Activated CD8-positive, alpha-beta memory T cell treated with anti-CD3 and anti-CD28 coated beads for 48 hours (primary cell): ENCODE data around the gene SLC25A47.
"Not testable (repeated sequence)": the region's sequence is repeated elsewhere in the genome, so short reads cannot be mapped to it uniquely, and the experiment has no call there.

Experiments used
- DNase-seq, 3 experiments: peaks; one replicate each; pipeline ENCODE4 v3.0.0-alpha.2; 2020; ENCODE audit warnings: low read depth in 2 of 3, low spot score in 2 of 3

Gene SLC25A47, protein sequence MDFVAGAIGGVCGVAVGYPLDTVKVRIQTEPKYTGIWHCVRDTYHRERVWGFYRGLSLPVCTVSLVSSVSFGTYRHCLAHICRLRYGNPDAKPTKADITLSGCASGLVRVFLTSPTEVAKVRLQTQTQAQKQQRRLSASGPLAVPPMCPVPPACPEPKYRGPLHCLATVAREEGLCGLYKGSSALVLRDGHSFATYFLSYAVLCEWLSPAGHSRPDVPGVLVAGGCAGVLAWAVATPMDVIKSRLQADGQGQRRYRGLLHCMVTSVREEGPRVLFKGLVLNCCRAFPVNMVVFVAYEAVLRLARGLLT

DNA sequence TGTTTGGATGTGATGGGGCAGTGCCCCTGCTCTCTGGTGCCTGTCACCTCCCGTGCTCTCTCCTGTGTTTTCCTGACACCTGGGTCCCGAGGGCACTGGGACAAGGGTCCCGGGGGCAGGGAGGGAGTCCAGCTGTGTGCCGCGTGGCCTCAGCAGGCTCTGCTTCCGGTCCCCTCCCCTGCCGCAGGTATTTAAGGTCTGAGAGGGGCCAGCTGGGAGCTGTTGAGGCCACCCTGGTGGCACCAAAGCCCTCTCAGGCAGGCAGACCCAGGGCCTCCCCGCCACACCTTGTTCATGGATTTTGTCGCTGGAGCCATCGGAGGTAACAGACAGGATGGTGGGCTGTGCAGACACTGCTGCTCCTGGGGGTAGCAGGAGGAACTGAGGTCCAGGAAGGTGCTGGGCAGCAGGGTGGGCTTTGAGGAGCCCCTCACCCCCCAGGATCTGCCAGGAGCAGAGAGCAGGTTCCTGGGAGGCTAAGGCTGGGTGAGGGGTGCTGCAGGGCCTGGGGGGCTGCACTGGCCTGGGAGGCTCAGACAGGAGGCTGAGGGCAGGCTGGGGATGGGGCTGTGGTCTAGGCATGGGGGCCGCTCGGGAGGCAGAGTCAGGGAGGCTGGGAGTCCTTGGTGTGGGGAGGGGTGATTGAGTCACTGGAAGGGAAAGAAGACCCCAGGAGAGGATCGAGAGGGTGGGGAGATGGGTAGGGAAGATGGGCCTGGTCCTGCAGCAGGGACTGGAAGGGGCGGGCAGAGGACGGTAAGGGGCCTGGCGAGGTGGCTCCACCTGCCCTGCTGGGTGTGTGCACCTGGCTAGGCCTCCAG lies at the start of gene SLC25A47:
Gene SLC25A47, plus strand, starts transcription at position 219 of the 821 bp plus-strand sequence. Its CDS starts 76 bp downstream, at position 295.
- DNase-seq, result no peak

DNA sequence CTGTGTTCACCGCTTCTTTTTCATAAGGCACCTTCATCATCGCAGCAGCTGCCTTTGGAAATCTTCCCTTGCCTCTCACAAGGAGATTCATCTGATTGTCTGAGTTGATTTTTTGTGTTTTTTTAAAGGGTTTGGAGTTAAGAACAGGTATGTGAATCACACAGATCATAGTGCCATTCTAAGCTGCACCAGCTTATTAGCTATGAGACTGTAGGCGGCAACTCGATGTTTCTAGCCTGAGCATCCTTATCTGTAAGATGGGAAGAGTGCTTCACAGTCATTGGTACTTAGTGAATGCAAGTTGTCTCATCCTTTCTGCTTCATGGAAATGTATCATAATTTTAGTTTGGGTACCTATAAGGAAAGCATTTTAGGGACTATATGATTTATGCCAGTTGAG lies 48.9 kb upstream of the SLC25A47 start:
- no peak for DNase-seq

DNA sequence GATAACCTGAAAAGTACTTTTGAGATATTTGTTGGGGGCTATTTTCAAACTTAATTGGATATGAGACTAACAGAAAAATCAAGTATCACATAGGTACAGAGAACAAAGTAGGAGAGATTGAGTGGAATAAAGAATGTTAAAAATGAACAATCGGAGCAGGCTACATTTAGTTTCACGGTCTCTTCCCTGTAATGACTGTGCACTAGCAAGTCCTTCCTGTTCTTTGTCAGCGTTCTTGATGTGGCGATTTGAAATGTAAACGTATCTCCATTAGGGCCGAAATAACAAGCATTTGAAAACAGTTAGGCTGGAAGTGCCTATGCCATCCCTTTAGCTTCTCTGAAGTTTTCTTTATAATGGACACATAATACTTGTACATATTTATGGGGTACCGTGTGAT lies 47.9 kb upstream of the SLC25A47 start:
- no peak for DNase-seq

DNA sequence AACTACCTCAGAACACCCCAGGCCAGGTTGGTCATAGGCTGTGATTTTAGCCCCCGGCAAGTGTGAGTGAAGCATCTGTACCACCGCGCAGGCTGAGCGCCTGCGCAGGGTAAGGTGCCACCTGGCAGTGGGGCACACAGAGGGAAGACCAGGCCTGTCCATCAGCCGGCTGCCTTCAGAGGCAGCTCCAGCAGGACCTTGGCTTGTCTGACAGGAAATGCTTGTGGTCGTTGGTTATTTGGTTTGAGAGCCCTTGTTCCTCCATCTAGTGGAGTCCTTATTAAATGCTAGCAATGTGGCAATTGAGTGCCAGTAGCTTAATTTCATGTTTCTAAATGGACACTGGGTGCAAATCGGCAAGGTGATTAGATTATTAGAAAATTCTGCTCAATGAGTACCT lies 44.4 kb upstream of the SLC25A47 start:
- DNase-seq, result no peak

DNA sequence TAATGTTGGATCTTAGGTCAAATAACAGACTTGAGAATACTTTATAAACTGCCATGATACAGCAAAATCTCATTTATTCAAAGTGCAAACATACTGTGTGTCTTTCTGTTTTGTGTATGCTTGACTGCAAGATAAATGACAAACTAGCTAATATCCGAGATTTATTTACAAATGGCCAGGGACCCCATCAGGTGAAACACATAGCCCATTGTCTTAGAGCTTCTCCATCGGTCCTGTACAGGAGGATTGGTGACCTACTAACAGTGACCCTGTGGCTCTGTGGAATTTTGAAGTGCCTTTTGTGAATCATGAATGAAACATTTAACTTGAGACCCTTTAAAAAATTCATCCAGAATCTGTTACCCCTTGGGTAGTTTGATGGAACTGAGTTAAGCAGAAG lies 44.0 kb upstream of the SLC25A47 start:
- no peak for DNase-seq

DNA sequence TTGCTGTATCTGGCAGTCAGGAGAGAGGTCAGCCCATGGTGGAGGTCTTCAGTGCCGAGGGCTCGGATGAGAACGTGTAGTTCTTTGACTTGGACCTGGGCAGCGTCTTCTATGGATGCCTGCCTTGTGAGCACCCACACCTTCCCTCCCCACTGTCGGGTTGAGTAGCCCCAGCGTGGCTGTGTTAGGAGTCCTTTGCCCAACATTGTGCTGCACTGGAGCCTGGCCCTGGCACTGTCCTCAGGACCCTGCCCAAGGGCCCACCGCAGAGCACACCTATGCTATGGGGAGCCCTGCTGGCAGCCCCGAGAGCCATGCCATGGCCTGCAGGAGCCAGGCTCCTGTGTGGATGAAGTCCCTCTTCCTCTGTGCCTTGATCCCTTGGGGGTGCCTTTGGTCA lies 43.6 kb upstream of the SLC25A47 start:
- DNase-seq, result no peak

DNA sequence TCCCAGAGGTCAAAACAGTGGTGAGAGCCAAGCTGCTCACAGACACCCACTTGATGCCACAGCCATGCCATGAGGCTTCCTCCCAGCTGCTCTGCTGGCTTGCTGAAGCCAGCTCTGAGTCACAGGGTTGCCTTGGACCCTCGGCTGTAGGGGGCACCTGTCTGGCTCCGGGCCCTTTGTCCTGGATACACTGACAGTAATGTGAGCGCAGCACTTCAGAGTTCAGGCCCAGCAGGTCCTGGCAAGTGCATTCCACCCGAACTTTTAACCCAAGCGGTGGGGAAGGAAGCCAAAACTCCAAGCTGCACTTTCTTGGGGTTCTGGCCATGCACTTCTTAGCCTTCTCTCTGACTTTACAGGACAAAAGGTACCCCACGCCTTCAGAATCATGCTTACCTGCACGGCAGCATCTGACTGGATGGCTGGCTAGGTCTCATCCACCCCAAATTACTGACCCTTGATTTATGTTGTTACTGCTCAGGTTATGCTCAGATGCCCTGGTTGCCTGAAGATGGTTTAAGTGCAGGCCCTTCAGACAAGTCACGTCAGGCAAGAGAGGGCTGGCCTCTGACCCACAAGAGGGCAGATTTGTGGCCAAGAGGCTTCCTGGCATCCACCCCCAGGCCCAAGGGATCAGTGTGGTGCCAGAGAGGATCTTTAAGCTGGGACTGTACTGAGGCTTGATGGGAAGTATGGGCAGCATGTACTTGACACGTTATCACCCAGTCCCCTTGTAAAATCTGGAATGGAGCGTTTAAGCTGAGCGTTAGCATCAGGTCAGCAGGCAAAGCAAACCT lies 41.7 kb upstream of the SLC25A47 start:
- no peak for DNase-seq

DNA sequence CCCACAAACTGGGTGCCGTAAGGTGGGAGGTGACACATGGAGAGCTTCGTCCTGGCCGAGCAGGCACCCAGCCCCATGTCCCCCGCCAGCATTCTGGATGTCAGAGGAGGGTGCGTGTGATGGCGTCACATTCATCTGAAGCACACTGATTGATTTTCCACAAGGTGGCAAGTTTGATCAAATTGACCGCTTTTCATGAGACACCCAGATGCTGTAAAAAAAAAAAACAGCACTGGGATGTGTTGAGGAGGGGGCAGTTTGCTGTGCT lies 41.1 kb upstream of the SLC25A47 start:
- DNase-seq, result no peak

DNA sequence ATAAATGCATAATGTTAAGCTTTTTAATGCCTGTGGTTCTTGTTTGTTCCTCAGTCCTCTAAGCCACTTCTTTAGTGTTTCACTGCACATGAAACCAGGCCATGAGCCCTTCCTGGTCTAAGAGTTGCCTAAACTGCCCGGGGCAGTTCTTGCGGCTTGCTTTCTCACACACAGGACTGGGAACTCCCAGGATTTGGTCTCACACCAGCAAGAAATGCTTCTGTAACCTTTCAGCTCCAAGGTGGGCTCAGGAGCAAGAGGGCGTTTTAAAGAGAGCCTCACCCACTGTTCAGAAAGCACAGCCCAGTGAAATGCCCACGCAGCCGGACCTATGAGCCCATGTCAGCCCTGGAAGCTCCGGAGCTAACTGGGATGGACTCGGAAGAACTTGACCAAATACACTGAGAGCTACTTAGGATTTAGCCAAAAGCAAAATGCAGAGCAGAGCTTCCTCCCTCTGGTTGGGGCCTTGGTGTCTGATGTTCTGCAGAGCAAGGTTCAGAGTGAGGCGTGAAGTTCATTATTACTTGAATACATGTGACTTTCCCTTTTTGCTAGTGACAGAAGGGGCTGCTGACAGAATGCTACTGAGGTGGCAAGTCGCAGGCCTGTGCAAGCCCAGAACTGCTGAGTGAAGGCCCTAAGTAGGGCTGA lies 40.2 kb upstream of the SLC25A47 start:
- no peak for DNase-seq

DNA sequence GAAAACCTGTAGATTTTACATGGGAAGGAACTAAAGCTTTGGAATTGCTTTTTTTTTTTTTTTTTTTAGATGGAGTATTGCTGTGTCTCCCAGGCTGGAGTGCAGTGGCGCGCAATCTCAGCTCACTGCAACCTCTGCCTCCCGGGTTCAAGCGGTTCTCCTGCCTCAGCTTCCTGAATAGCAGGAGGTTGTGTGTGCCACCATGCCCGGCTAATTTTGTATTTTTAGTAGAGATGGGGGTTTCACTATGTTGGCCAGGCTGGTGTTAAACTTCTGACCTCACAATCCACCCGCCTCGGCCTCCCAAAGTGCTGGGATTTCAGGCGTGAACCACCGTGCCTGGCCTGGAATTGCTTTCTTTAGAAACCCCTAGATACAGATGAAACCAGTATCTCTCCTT lies 39.7 kb upstream of the SLC25A47 start:
- DNase-seq, result not testable (repeated sequence)

DNA sequence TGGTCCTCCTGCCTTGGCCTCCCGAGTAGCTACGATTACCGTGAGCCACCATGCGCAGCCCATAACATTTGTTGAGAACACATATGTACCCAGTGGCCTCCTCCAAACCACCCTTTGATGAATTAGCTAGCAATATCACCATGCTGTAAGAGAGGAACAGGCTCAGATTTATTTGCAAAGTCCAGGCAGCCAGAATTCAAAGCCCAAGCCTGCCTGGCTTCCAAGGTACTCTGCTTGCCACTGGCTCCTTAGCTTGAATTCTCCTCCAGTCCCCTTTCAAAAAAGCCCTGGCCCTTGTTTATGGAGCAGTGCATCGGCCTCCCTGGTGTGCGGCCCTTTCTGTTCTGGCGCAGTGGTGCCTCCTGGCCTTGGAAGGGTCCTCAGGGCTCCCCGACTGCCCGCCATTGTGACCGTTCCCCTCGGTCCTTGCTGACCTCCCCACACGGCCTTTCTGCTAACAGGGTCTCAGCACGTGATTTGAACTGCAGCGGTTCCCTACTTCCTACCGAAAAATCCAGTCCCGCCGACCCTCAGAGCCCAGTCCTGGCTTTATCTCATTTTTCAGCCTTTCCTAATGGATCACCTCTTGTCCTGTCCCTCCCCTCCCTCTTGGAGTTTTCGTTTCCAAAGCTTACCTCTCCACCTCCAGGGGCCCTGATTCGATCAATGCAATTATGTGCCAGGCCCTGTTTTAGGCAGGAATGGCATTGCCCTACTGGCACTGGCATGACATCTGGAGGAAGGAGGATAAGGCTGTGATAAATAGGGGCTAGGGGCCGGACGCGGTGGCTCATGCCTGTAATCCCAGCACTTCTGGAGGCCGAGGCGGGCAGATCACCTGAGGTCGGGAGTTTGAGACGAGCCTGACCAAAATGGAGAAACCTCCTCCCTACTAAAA lies 38.9 kb upstream of the SLC25A47 start:
- DNase-seq, result no peak

DNA sequence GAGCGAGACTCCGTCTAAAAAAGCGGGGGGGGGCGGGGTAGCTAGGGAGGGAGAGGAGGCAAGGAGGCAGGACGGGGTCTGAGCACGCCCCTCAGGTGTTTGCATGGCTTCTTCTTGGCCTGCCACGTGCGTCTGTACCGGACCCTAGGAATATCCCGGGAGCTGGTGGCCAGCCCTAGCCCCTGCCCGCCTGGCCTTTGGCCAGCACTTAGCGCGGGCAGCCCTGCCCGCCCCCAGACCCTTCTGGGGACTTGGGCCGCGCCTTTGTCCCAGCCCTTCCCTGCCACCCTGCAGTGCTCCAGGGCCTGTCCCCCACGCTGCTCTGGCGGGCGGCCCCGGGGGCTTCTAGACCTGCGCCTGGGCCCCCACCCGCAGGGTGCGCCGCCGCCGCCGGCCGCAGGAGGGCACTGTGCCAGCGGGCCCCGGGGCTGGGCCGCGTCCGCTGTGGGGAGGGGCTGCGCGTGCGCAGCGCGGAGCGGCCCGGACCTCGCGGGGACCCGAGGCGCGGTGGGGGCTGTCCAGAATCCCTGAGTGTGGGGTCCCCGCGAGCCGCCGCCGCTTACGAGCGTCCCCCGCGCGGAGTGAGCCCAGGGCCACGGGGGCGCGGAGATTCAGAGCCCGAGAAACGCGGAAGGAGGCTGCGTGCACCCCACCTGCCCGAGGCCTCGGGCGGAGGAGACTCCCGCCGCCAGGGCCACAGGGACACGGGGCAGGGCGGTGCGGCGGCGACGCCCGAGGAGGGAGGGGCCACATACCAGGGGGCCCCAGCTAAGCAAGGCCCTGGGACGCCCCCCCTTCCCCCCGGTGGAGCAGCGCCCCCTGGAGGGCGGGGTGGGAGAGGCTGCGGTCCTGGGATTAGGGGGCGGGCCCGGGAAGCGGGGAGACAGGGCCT lies 37.9 kb upstream of the SLC25A47 start:
- peak; percentile 64 to 66 (median 66) for DNase-seq

DNA sequence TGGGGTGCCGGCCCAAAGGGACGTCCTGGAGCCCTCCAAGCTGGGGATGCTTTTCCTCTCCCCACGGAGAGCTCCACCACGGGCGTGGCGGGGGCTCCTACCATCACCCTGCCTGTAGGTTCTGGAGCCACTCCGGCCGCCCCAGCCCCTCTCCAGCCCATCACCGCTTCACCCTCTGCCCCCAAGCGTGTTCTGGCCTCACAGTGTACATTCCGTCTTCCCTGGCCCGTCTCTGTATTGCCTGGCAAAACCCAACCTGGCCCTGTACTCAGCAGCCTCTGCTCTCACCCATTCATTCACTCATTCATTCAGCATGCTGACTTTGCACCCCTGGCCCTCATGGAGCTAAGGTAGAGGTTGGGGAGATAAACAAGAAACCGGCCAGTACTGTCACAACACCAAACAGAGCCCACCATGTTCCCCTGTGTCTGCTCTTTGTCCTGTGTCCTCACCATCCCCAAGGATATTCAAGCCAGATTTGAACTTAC lies 37.2 kb upstream of the SLC25A47 start:
- no peak for DNase-seq

DNA sequence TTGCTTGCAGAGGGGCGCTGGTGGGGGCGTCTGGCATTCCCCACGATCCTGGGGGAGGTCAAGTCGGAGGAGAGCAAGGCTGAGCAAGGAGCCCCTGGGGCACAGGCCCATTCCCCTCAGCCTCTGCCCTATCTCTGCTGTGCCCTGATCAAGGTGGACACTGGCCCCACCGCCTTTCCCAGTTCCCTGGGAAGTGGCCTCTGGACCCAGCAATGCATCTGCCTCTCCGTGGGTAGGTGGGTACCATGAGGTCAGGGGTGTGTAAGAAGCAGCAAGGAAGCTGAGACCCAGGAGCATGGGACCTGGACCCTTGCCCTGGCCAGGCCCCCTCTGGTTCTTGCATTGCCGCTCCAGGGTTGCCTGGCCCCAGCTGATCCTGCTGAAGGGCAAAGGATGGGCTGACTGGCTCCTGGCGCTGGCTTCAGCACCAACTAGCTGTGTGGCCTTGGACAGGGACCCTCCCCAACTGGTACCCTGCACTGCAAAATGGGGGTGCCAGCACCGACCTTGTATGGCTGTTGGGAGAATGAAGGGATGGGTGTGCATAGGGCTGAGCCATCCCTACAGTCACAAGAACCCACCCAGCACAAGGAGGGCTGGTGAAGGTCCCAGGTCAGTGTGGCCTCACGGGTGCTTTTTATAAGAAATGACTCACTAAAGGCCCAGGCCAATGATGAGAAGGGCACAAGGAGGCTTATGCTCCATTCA lies 36.5 kb upstream of the SLC25A47 start:
- DNase-seq, result no peak

DNA sequence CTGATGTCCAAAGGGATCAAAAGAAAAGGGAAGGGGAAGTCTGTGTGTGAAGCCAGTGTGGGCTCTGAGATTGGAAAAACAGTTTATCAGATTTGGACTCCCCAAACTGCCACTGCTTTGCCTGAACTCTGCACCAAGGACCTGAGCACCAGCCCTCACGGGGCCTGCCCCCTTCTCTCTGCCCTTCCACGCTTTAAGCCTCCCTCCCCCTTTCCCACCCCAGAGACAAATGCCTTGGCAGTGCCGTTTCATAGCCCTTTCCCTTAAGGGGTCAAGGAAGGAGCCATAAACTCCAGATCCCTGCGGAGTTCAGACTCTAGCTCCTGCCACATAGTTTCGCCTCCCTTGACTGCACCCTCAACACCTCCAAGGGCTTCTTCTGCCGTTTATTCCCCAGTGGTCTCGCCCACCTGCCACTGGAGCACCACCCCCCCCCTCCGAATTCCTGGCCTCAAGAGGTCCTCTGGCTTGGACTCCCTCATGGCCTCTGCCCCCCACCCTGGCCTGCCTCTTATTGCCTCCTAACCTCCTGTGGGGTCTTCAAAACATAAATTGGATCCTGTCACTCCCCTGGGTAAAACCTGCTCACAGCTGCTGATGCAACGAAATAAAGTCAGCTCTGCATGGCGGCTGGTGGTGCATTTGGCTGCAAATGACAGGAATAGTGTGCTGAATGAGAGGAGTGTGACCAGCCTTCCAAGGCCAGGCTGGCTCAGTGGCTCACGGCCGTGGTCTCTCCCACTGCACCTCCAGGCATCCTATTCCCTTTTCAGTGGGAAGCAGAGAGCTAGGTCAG lies 35.7 kb upstream of the SLC25A47 start:
- DNase-seq, result no peak

DNA sequence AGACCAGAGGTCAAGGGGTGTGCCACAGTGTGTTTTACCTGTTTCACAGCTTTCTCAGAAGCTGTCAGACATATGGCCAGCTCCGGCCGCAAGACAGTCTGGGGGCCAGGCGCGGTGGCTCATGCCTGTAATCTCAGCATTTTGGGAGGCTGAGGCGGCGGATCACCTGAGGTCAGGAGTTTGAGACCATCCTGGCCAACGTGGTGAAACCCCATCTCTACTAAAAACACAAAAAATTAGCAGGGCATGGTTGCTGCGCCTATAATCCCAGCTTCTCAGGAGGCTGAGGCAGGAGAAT lies 35.2 kb upstream of the SLC25A47 start:
- not testable (repeated sequence) for DNase-seq

DNA sequence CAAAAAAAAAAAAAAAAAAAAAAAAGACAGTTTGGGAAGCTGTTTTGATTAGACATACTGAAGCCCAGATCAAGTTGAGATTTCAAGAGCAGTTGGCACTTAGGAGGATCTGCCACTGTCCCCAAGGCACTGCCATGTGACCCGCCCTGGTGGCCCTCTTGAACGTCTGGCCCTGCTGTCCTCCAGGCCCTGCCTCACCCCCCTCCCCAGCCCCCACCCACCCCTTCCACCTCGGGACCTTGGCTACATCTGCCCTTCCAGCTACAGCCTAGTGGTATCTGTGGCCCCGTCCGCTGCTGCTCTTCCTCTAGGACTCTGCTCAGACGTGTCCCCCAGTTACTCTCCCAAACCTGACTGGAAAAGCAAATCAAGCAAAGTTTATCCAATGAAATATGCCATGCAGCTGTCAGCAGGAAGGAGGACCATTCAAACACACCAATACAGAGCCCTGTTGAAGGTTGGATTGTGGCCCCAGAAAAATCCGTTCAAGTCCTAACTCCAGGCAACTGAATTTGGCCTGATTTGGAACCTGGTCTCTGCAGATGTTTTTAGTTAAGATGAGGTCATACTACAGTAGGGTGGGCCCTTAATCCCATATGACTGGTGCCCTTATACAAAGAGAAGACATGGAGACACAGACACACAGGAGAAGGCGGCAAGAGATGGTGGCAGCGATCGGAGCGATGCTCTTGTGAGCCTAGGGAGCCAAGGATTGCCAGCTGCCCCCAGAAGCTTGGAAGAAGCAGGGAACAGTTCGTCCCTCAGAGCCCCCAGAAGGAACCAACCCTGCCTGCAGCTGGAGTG lies 34.6 kb upstream of the SLC25A47 start:
- DNase-seq, result no peak
